ENCODE results near the gene TENM3.

- no peak for TF ChIP-seq CTCF (conservative IDR thresholded peaks at IDR 0.05; ENCODE audit: low read depth, low read length)
- TF ChIP-seq EZH2phosphoT487 (IDR thresholded peaks at IDR 0.05; ENCODE audit: borderline replicate concordance, low read length): no peak
- no peak for TF ChIP-seq EZH2 (IDR thresholded peaks at IDR 0.05; ENCODE audit: low read length, unreplicated experiment)
These were observed 157.6 kb downstream of the TENM3 start for GRCh38 chr4:182400790-182401189.
